ENCODE results near the gene TBL3.
A peak's percentile ranks its signal among the peaks of the same experiment; 100 is the strongest.
"Not testable (repeated sequence)": the region's sequence is repeated elsewhere in the genome, so short reads cannot be mapped to it uniquely, and the experiment has no call there.

TBL3 gene

DNA sequence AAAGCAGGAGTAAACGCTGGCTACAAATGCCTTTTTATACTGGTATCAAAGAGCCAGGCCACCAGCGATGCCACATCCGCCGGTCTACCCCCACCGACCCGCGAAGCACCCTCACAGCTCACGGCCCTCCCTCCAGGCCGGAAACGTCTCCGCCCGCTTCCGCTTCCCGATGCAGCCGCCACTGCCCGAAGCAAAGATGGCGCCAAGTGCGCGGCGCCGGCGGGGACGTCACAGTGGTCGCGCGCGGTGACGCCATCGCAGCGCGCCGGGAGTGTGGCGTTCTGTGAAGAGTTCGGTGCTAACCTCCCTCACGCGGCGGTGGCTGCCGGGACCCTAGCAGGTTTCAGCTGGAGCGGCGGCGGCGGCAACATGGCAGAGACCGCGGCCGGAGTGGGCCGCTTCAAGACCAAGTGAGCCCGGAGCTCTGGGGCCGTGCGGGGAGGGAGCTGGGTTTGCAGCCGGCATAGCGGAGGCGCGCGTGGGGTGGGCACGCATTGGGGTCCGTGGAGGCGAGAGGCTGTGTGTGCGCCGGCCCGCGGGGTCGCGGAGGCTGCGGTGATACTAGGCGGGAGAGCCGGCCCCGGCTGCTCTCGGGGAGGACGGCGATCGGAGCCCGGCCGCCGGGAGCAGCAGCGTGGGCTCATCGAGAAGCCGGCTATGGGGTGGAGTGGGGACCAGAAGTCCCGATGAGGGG is at the start of gene TBL3:
Gene TBL3 (plus strand): TSS at position 258 of the 694 bp plus-strand sequence. CDS start 112 bp downstream, at position 370.
- DNase-seq = peak; percentile 98

DNA sequence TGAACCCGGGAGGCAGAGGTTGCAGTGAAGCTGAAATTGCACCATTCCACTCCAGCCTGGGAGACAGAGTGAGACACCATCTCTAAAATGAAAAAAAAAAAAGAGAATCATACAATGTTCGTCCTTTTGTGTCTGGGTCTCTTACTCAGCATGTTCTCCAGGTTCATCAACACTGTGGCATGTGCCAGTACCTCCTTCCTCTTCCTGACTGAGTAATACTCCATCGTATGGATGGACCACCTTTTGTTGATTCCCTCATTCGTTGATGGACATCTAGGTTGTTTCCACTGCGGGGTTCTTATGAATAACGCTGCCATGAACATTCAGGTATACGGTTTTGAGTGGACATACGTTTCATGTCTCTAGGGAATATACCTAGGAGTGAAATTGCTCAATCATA is 49.5 kb upstream of the TBL3 start:
- DNase-seq = no peak

DNA sequence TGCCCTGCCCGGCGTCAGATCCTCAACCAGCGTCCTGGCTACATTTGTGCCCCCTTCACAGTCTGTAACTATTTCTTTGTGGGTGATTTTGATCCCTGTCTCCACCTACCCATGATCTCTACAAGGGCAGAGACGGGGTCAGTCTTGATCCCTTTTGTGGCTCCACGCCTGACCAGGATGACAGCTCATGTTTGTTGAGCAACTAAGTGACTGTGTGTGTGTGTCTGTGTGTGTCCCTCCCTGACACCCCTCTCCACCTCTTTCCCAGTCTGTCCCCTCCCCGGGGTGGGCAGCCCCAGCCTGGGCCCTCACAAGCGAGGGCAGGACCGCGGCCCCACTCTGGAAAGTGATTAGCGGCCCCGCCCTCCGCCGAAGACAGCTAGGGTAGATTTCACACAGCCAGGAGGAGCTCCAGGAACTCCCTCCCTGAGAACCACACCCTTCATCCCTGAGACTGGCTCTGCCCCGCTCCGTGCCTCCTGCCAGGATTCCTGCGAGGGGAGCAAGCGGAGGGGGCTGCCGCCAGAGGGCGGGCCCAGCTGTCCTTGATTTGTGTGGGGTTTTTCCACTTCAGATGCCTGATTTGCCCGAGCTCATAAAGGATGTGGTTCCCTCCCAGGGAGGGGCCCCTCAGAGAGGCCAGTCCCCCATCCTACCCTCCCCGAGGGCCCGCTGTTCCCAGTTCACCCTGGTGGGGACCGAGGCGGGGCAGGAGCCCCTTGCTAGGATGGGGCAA is 48.4 kb upstream of the TBL3 start:
- DNase-seq = no peak

DNA sequence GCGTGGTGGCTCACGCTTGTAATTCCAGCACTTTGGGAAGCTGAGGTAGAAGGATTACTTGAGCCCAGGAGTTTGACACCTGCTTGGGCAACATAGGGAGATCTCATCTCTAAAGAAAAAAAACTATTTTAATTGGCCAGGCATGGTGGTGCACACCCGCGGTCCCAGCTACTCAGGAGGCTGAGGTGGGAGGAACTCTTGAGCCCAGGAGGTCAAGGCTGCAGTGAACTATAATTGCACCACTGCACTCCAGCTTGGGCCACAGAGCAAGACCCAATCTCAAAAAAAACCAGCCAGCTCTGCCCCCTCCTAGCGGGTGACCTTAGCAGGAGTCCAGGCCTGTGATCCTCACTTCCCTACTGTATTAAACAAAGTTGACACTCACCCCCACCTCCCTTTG is 47.8 kb upstream of the TBL3 start:
- DNase-seq = no peak

DNA sequence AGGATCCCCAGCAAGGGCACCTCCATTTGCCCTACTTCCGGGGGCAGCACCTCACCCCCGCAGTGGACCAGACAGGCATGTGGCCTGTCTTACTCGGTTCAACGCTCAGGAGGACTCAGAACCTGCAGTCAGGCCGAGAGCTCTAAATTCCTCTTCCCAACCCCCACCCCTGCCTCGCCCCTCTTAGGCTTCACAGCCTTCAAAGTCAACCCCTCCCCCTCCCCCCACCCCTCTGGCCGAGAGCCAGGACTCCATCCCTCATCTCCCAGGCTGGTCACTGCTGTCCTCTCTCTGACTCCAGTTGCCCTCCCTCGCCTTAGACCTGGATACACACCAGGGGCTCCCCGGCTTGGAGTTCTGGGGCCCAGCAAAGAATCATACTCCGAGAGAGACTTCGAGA is 45.6 kb upstream of the TBL3 start:
- no peak for DNase-seq

DNA sequence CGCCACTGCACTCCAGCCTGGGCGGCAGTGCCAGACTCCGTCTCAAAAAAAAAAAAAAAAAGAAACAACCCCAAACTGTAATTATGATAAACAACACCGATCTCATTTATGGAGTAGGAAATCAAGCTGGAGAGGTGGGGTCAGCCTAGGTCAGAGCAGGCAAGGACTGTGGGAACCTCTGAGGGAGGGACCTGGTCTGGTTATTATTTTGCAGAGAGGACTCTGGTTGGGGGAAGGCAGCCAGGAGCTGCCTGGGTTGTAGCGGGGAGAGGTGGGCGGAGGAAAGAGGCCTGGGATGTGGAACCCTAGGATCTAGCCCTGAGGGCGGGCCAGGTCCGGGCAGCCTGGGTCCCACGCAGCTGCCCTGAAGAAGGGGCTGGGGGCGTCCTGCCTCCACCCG is 42.7 kb upstream of the TBL3 start:
- no peak for DNase-seq

DNA sequence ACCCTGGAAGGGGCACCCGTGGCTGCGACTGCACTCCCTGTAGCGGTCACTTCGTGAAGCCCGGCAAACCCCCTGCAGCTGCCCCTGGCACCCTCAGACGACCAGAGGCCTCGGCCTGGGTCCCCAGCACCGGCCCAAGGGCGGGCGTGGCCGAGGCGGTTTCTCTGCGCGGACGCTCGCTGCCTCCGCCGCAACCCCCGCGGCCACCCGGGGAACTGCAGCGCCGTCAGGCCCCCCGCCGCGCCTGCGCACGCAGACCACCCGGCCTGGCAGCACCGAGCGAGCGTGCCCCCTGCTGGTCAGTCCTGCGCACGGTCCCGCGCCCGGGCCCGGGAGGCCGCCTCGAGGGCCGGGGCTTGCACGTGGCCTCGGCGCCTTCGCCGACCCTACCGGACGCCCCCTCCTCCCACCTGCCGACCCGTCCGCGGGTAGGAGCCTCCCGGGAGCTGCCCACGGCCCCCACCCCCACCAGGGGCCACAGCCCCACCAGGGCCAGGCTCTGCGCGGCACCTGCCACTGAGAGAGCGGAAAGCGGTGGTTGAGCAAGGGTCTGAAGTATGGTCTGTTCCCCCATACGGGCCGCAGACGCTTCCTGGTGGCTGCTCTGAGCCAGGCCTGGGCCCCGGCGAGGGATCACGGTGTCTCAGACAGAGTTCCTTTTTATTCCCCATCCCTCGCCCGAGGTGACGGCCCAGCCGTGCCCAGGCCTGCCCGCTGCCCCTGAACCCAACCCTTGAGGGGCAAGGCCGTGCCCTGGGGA is 42.1 kb upstream of the TBL3 start:
- peak; percentile 95 for DNase-seq

DNA sequence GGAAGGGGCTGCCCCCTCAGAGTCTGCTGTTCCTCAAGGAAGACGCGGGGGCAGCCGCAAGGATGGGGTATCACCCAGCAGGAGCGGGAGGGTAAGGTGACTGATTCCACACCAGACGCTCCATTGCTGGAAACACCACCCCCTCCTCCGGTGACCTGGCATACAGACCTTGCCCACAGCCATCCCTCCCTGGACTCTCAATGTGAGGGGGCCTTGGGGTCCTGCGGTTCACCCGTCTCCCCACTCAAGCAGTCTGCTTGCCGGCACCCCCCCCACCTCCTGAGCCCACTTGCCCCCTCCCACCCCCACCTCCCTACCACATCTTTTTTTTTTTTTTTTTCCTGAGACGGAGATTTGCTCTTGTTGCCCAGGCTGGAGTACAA is 41.5 kb upstream of the TBL3 start:
- DNase-seq = no peak

DNA sequence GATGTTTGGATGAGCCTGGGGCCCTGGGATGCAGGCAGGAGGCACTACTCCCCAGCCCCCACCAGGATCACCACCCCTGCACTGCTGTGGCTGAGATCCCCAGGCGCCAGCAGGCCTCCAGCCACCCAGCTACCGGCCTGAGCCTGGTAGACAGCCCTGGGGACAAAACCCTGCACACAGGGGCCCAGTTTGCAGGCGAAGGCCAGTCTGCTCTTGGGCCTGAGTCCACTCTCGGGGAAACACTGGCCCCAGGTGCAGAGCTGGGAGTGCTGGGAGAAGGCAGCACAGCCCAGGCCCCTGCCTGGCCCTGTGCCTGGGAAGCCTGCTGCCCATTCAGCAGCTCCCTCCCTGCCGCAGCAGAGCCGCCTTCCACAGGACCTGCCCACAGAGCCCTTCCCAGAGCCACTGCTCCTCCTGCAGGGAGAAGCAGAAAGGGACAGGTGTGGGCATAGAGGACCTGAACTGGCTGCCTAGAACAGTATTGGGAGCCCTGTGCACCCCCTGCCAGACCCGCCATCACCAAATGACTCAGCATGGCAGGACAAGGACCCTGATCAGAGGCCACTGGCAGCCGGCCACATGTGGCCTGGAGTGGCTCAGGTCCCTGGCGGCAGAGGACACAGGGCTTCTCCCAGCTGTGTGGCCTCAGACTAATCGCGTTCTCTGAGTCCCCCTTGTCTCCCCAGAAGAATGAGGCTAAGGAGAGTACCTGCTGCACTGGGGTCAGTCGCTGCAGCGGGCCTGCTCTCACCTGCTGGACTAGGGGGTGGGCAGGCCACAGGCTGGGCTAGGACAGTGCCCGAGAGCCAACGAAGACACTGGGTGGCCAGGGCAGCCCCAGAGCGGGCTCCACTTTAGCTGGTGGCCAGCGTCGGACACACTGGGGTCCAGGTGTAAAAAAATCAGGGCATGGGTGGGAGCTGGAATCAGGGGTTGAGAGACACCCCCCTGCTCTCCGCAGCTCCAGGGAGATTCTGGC is 39.5 kb upstream of the TBL3 start:
- DNase-seq = no peak

DNA sequence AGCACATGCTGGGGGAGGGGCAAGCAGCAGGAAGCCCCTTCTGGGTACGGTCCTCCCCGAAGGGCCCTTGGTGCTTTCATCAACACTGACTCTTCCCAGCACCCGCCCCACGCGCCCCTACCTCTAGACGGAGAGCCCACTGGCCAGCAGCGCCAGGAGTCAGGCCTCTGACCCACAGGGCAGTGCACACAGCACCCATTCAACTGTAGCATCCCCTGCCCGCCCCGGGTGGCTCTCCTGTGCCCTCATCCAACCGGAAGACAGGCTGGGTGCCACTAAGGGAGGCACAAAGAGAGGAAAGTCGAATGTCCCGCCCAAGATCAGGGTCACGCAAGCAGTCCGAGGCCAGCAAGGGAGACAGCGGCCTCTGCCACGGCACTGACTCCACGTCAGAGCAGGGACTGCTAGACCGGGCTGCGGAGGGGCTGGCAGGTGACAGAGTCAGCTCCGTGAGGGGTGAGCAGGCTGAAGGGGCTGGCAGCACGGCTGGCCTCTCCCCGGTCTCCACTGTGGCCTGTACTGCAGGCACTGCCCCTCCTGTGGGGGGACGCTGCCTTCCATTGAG is 38.7 kb upstream of the TBL3 start:
- DNase-seq = no peak

DNA sequence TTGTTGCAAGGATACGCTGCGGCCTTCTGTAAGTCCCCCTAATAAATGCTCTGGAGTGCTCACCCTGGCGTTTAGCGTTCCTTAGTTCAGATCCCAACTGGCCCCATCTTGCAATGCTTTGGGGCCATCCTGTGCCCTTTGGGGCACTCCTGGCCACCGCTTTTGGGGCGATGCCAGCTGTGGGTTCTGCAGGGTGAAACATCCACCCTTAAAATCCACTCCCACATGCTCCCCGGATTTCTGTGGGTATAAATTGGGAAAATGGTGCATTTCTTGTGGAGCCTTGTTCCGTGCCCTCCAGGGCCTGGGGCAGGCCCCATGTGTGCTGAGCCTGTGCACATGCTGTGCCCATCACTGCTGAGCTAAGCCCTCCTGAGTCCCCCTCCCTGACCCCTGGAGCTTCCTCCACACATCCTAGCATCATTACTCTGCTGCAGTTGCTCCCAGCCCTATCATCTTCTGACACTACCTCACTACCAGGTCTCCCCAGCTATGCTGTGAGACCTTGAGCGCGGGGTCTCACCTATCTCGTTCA is 34.8 kb upstream of the TBL3 start:
- no peak for DNase-seq

DNA sequence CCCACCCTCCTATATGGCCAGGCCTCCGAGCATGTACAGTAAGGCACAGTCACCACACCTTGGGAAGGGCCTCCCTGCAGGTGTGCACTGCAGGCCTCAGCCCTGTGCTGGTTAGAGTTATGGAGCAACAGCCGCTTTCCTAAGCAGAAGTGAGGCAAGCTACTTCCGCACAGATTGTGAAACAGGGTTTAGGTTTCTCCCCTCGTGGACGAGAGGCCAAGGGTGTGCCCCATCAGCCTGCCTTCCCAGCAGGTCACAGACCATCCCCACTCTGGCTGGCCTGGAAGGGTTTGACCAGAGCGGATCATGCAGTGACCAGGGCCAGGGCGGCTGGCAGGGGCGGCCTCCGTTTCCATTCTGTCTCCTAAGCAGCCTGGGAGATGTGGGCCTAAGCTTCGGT is 33.5 kb upstream of the TBL3 start:
- no peak for DNase-seq

DNA sequence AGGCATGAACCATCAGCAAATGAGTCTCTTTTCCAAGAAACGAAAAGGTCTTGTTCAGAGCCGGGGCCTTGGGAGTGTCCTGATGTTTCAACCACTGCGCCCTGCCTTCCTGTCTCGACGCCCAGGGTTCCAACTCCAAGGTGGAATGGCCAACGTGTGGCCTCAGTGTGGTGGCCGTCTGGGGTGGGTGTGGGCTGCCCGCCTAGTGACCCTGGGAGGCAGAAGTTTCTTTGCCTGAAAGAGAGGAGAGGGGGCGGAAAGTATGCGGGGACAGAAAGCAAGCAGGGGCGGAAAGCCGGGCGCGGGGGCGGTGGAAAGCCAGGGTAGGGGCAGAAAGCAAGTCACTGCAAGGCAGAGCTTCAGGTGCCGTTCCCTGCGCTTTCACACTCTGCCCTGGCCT is 32.9 kb upstream of the TBL3 start:
- no peak for DNase-seq

DNA sequence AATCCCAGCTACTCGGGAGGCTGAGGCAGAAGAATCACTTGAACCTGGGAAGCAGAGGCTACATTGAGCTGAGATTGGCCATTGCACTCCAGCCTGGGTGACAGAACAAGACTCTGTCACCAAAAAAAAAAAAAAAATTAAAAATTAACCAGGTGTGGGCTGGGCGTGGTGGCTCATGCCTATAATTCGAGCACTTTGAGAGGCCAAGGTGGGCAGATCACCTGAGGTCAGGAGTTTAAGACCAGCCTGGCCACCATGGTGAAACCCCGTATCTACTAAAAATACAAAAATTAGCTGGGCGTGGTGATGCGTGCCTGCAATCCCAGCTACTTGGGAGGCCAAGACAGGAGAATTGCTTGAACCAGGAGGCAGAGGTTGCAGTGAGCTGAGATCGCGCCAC is 32.0 kb upstream of the TBL3 start:
- DNase-seq = not testable (repeated sequence)

DNA sequence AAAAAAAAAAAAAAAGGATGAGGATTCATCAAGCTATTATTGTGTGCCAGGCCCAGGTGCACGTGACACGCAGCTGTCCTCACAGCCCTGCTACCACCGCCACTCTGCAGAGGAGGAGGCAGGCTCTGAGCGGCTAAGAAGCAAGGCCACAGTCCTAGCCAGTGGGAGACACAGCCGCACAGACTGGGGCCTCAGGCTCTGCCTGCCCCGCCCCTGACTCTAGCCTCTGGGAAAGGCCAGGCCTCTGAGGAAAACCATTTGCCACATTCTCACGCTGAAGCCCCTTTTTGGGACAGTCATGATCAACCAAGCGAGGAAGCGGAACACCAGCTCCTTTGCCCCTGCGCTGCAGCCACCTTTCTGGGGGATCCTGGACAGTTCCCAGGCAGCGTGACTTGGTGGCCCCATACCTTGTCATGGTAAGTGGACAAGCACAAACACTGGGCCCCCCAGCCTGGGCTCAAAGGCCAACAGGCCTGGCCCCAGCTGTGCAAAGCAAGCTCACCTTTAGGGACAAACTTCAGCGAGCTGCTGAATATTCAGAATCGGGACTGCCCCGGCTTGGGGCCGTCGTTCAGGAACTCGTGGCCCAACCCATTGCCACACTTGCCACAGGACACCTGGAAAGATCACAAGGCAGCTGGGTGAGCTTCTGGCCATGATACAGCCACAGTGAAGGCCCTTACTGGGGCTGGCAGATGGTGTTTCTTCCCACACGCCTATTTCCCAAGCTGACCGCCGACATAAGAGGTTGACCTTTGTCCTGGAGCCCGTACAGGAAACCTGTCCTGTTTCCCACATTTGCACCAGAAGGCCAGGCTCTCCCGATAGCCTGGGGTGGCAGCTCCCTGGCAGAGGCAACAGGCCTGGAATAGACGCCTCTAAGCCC is 31.3 kb upstream of the TBL3 start:
- no peak for DNase-seq

DNA sequence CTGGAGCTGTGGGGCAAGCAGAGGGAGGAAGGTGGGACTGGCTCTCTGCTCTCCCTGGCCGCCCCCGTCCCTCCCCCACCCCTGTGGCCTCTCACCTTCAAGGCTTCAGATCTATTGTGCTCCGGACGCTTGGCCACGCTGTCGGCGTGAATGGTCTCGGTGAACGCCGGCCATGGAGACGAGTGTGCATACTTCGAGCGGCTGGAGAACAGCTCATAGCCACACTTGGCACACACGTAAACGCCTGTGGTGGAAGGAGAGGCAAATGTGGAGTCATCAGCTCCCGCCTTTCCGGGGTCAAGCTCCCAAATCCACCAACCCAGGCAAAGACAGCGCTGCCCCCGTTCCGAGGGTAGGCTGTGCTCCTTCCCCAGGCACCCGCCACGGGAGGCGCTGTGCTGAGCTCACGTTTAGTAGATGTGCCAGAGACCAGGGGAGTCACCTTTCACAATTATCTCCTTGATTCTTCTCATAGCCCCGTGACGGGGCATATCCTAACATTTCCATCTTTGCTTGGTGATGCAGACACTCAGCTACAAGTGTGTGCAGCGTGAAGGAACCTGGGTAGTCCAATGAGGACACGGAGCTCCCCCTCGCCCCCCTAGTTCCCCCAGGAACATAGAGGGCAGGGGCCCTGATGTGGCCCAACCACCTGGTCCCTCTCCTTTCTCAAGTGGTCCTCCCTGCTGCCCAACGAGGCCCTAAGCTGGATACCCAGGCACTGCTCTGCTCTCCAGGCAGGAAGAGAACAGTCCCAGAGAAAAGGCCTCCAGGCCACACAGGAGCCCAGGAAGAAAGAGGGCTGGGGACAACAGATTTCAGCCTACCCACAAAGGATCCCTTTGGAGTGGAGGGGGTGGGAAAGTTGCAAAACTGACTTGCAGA is 30.4 kb upstream of the TBL3 start:
- DNase-seq = no peak

DNA sequence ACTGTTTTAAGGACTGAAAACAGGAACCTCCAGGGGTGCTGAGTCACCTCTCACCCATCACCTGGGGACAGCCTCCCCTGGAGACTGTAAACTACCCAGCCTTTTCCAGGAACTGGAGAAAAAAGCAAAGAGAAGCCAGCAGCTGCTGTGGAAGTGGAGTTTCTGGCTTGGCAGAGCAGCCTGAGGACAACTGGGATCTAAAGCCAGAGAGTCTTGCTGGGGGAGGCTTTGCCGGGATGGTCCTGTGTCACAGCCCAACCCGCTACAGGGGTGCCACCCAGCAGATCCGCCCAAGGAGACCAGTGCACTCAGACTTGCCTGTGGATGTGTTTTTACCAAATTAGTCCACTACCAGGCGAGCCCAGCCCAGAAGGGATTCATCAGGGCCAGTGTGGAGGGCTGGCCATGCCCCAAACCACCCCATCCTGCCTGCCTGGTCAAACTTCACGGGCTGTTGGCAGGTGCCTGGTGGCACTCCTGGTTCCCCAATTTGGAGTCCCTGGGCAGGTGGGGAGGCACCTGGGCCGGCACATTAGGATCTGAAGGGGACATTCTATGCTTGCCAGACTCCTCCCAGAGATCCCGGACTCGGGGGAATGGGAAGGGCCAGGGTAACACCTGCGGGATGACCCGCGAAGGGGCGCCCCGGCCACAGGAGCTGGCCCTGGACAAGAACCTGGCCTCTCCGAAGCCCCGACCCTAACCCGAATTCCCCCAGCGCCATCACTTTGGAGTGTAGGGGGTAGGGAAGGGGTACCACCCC is 29.6 kb upstream of the TBL3 start:
- DNase-seq = peak; percentile 49

DNA sequence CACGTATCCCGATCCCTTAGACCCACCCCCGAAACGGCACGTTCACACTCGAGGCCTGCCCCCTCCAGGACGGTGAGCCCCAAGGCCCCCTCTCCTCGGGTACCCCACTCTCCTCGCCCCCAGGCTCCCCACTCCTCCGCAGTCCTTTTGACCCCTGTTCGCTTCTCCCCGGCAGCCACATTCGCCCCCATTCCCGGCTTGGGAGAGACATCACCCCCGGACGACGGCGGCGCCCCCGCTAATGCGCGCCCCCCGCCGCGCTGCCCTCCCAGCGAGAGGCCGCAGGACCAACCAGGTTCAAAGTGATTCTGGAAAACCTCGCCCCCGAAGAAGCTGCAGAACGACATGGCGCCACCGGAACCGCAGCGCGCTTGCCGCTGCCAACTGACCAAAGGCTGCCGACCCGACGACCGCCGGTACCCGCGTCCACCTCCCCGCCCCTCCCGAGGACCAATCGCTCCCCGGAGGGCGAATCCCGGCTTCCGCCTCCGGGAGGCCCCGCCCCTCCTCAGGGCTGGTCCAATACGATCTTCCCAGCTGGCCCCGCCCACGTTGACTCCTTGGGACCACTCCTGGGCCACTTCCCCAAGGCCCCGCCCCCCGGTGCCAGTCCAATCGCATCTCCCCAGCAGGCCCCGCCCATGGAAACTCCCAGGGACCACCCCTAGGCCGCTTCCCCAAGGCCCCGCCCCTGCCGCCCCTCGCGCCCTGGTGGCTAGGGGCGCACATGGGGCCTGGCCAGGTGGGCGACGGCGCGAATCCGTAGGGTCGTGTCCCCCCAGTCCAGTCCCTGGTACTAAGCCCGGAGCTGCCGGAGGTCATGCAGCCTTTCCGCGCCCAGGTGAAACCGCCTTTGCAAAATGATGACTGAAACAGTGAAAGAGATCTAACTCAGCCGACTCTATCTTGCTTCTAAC is 28.8 kb upstream of the TBL3 start, which contains the start of gene MSRB1:
Gene MSRB1 (minus strand): TSS at position 390 of the 917 bp plus-strand sequence. CDS start 43 bp downstream, at position 347.
- peak; percentile 100 for DNase-seq
